GM23248 (cell line): ENCODE results near the gene PPDPF. TPM values are rescaled to one million over a fixed set of nuclear protein-coding genes. Genes with fewer than 3 reads are reported as not detected.

Source experiments
- DNase-seq: peaks from one replicate; pipeline ENCODE4 v3.0.0-alpha.2; 2015
- H2AFZ ChIP-seq: fragments of 200-600 bp; sonication (generic); 2 replicates; pipeline ENCODE4 v1.6.1; 2016; ENCODE audit warnings: antibody characterized with exemption
- H3F3A ChIP-seq: fragments of 200-600 bp; sonication (generic); 2 replicates; pipeline ENCODE4 v1.6.1; 2016; ENCODE audit warnings: mild to moderate bottlenecking, antibody characterized with exemption, mixed run types; ENCODE audit not compliant: insufficient read depth
- H3K27ac ChIP-seq: fragments of 200-600 bp; sonication (generic); 2 replicates; pipeline ENCODE4 v1.5.1; 2016; ENCODE audit warnings: mild to moderate bottlenecking
- H3K27me3 ChIP-seq: fragments of 200-600 bp; sonication (generic); replicated peaks from 2 replicates; pipeline ENCODE4 v1.6.1; 2016; ENCODE audit warnings: mild to moderate bottlenecking; ENCODE audit not compliant: insufficient read depth
- H3K36me3 ChIP-seq: fragments of 200-600 bp; sonication (generic); 2 replicates; pipeline ENCODE4 v1.6.1; 2016; ENCODE audit warnings: low read depth, mild to moderate bottlenecking
- H3K4me1 ChIP-seq: fragments of 200-600 bp; sonication (generic); 2 replicates; pipeline ENCODE4 v1.6.1; 2016; ENCODE audit warnings: mild to moderate bottlenecking; ENCODE audit not compliant: insufficient read depth
- H3K4me2 ChIP-seq: fragments of 200-600 bp; sonication (generic); one replicate; pipeline ENCODE4 v1.6.1; 2016; ENCODE audit warnings: mild to moderate bottlenecking; ENCODE audit not compliant: unreplicated experiment
- H3K4me3 ChIP-seq: fragments of 200-600 bp; sonication (generic); 2 replicates; pipeline ENCODE4 v1.5.1; 2016; ENCODE audit warnings: mild to moderate bottlenecking
- H3K79me2 ChIP-seq: fragments of 200-600 bp; sonication (generic); 2 replicates; pipeline ENCODE4 v1.6.1; 2016; ENCODE audit warnings: mild to moderate bottlenecking; ENCODE audit not compliant: insufficient read depth
- H3K9ac ChIP-seq: fragments of 200-600 bp; sonication (generic); 2 replicates; pipeline ENCODE4 v1.6.1; 2016; ENCODE audit warnings: mild to moderate bottlenecking
- H3K9me2 ChIP-seq: fragments of 200-600 bp; sonication (generic); 2 replicates; pipeline ENCODE4 v1.6.1; 2016; ENCODE audit warnings: mixed run types, mild to moderate bottlenecking, moderate library complexity; ENCODE audit not compliant: insufficient read depth
- H3K9me3 ChIP-seq: fragments of 200-600 bp; sonication (generic); one replicate; pipeline ENCODE4 v1.6.1; 2017; ENCODE audit warnings: low read depth
- H4K20me1 ChIP-seq: fragments of 200-600 bp; sonication (generic); 2 replicates; pipeline ENCODE4 v1.6.0; 2016; ENCODE audit not compliant: insufficient read depth
- EZH2 ChIP-seq: fragments of 200-600 bp; sonication (generic); IDR thresholded peaks from 2 replicates; pipeline ENCODE4 v1.6.1; 2018; ENCODE audit warnings: antibody characterized with exemption, mild to moderate bottlenecking; ENCODE audit not compliant: insufficient read depth, poor library complexity, severe bottlenecking
- EZH2phosphoT487 ChIP-seq: fragments of 200-600 bp; sonication (generic); IDR thresholded peaks from 2 replicates; pipeline ENCODE4 v1.6.1; 2018; ENCODE audit warnings: antibody characterized with exemption, moderate library complexity, mild to moderate bottlenecking, low read depth; ENCODE audit not compliant: insufficient read depth
- WGBS, 2 experiments: methylation state at CpG; one replicate each; pipeline ENCODE4 v1.1.6; 2015 to 2017; ENCODE audit warnings: low lambda C conversion rate in 2 of 2, low coverage in 1 of 2; ENCODE audit errors: missing lambda C conversion rate in 2 of 2; 5-methylcytosine and 5-hydroxymethylcytosine counted together
- in situ Hi-C: fragments of 300-500 bp; cut with MboI; formaldehyde crosslinking; loops from 2 replicates; pipeline ENCODE4 v1.15.0; 2020
- polyA plus RNA-seq: library from polyadenylated mRNA; unstranded; fragments of >200 nt; fragmentation: Nextera tagmentation; extraction: Ambion mirVana; gene quantifications from 2 replicates; pipeline ENCODE4 v1.2.1, GENCODE V29; 2016
- total RNA-seq: library from RNA; depleted of rRNA; stranded (reverse); fragments of >200 nt; shearing (Covaris generic); gene quantifications from 2 replicates; pipeline ENCODE4 v1.2.3, GENCODE V29; 2014

Gene PPDPF
- total and polyA plus RNA-seq, 2 experiments from 2014 or later, result 170 to 236 TPM

- Histone ChIP-seq H3K79me2 (no peaks in the 10 kb centered on the region), H3K4me2 (no peak overlapping the region), H3K9me2 (no peaks in the 10 kb centered on the region), H3F3A (no peaks in the 10 kb centered on the region), H3K36me3 (no peaks in the 10 kb centered on the region), H3K4me3 (no peak overlapping the region), H4K20me1 (no peaks in the 10 kb centered on the region), H3K27ac (no peak overlapping the region), H2AFZ (no peak overlapping the region), H3K9me3 (no peaks in the 10 kb centered on the region), H3K27me3 (peaks cover 15% of the 10 kb centered on the region; the same call in 1 of the 2 replicates), H3K9ac (no peak overlapping the region), H3K4me1 (no peaks in the 10 kb centered on the region)
- 1 to 3% methylated on average over 11 to 32 of the region's 60 CpGs for WGBS, 2 experiments
- no peak for TF ChIP-seq EZH2
- no peak for TF ChIP-seq EZH2phosphoT487
- peak; percentile 79 for DNase-seq
- in situ Hi-C loops, result no loop called here
Observed at GRCh38 chr20:63497946-63498935, 22.3 kb upstream of the PPDPF start.

- in situ Hi-C loops, result no loop called here
- Histone ChIP-seq H3K4me2 (no peak within 1 kb of the TSS), H3K9ac (no peak within 1 kb of the TSS)
Observed at GRCh38 chr20:63498960-63499337, 21.6 kb upstream of the PPDPF start, which contains the start of gene EEF1A2. TSS of gene EEF1A2 (minus strand) at chr20:63499083. CDS start at chr20:63497763, 1,320 bp downstream.

GRCh38 chr20:63499338-63499969, 21.1 kb upstream of the PPDPF start:
- Histone ChIP-seq H3K9ac (no peak overlapping the region), H4K20me1 (no peaks in the 10 kb centered on the region), H3K4me3 (no peak overlapping the region), H3F3A (no peaks in the 10 kb centered on the region), H3K4me2 (no peak overlapping the region), H3K27me3 (peaks cover 20% of the 10 kb centered on the region), H3K79me2 (no peaks in the 10 kb centered on the region), H3K9me2 (no peaks in the 10 kb centered on the region), H3K4me1 (no peaks in the 10 kb centered on the region), H3K27ac (no peak overlapping the region), H3K36me3 (no peaks in the 10 kb centered on the region), H2AFZ (no peak overlapping the region), H3K9me3 (no peaks in the 10 kb centered on the region)
- TF ChIP-seq EZH2 (peak; percentile 65), EZH2phosphoT487 (no peak)
- no peak for DNase-seq
- in situ Hi-C loops, result no loop called here
- 0 to 5% methylated on average over 10 to 42 of the region's 48 CpGs for WGBS, 2 experiments

More at GRCh38 chr20:63498960-63499337, 21.6 kb upstream of the PPDPF start, which contains the start of gene EEF1A2:
- no peak within 1 kb of the TSS; the same call in 1 of the 2 replicates for H3K4me3 ChIP-seq
- H3K9me3 ChIP-seq, result no peaks in the 10 kb centered on the region
- TF ChIP-seq EZH2 (no peak), EZH2phosphoT487 (no peak)
- DNase-seq, result peak; percentile 41
- H2AFZ ChIP-seq, result no peak within 1 kb of the TSS
- H3K4me1 ChIP-seq, result no peaks in the 10 kb centered on the region
- no peaks in the 10 kb centered on the region for H3F3A ChIP-seq
- 1% methylated on average over 47 of the region's 58 CpGs; no CpG with 5 or more reads in 1 of the 2 experiments for WGBS, 2 experiments
- no peaks in the 10 kb centered on the region for H3K36me3 ChIP-seq
- peaks cover 15% of the 10 kb centered on the region for H3K27me3 ChIP-seq
- no peaks in the 10 kb centered on the region for H4K20me1 ChIP-seq
- H3K79me2 ChIP-seq, result no peaks in the 10 kb centered on the region
- H3K9me2 ChIP-seq, result no peaks in the 10 kb centered on the region
- H3K27ac ChIP-seq, result no peak within 1 kb of the TSS

GRCh38 chr20:63500151-63500901, 20.2 kb upstream of the PPDPF start:
- no peak overlapping the region for H2AFZ ChIP-seq

More at GRCh38 chr20:63500151-63500901, 20.2 kb upstream of the PPDPF start:
- H3K9me3 ChIP-seq, result no peaks in the 10 kb centered on the region
- peaks cover 23% of the 10 kb centered on the region for H3K27me3 ChIP-seq
- H3K27ac ChIP-seq, result no peak overlapping the region
- in situ Hi-C loops, result no loop called here
- DNase-seq, result no peak
- H3K79me2 ChIP-seq, result no peaks in the 10 kb centered on the region
- no peak overlapping the region for H3K4me2 ChIP-seq
- no peaks in the 10 kb centered on the region for H3K36me3 ChIP-seq
- WGBS, 2 experiments, result 54 to 66% methylated on average over 16 to 24 of the region's 24 CpGs
- no peaks in the 10 kb centered on the region for H3K9me2 ChIP-seq
- no peak overlapping the region for H3K4me3 ChIP-seq
- H4K20me1 ChIP-seq, result no peaks in the 10 kb centered on the region
- H3F3A ChIP-seq, result no peaks in the 10 kb centered on the region
- H3K9ac ChIP-seq, result no peak overlapping the region
- TF ChIP-seq EZH2 (no peak), EZH2phosphoT487 (no peak)
- H3K4me1 ChIP-seq, result no peaks in the 10 kb centered on the region
